ENCODE results near the gene CWC27.

The CWC27 gene

DNA sequence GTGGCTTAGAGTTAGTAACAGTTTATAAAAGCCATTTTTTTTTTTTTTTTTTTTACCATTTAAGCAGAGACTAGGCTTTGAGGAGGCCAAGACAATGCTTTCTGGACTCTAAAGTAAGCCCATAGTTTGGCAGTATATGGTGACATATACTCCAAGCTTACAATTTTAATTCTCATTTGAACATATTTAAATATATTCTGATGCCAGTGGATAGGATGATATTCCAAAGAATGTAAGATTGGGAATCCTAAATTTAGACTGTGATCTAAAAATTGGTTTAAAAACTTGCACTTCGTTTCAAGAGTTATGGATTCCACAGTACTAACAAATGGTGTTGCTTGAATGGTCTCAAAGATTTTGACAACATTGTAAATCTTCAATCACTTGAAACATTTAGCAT lies 112.1 kb downstream of the CWC27 start:
- H3K4me3 ChIP-seq (replicated peaks; ENCODE audit: insufficient read depth, low read length), result no peak overlapping the region
- no peaks in the 10 kb centered on the region for H3K27me3 ChIP-seq (ENCODE audit: insufficient read depth, poor library complexity, severe bottlenecking)
- H3K27ac ChIP-seq (replicated peaks), result no peak overlapping the region
- no peak for DNase-seq (ENCODE audit: low read depth in 1 of 2, low spot score in 1 of 2)
- no peak for TF ChIP-seq POLR2AphosphoS5 (IDR thresholded peaks at IDR 0.05; ENCODE audit: low read depth)
- TF ChIP-seq GABPA (IDR thresholded peaks at IDR 0.05; ENCODE audit: low read depth), result no peak
- no peak for TF ChIP-seq SPI1 (IDR thresholded peaks at IDR 0.05; ENCODE audit: borderline replicate concordance, low read depth)
- TF ChIP-seq, protein P1, sequence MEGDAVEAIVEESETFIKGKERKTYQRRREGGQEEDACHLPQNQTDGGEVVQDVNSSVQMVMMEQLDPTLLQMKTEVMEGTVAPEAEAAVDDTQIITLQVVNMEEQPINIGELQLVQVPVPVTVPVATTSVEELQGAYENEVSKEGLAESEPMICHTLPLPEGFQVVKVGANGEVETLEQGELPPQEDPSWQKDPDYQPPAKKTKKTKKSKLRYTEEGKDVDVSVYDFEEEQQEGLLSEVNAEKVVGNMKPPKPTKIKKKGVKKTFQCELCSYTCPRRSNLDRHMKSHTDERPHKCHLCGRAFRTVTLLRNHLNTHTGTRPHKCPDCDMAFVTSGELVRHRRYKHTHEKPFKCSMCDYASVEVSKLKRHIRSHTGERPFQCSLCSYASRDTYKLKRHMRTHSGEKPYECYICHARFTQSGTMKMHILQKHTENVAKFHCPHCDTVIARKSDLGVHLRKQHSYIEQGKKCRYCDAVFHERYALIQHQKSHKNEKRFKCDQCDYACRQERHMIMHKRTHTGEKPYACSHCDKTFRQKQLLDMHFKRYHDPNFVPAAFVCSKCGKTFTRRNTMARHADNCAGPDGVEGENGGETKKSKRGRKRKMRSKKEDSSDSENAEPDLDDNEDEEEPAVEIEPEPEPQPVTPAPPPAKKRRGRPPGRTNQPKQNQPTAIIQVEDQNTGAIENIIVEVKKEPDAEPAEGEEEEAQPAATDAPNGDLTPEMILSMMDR (IDR thresholded peaks at IDR 0.05; ENCODE audit: insufficient read depth, low read length), result no peak
- TF ChIP-seq, protein P2, sequence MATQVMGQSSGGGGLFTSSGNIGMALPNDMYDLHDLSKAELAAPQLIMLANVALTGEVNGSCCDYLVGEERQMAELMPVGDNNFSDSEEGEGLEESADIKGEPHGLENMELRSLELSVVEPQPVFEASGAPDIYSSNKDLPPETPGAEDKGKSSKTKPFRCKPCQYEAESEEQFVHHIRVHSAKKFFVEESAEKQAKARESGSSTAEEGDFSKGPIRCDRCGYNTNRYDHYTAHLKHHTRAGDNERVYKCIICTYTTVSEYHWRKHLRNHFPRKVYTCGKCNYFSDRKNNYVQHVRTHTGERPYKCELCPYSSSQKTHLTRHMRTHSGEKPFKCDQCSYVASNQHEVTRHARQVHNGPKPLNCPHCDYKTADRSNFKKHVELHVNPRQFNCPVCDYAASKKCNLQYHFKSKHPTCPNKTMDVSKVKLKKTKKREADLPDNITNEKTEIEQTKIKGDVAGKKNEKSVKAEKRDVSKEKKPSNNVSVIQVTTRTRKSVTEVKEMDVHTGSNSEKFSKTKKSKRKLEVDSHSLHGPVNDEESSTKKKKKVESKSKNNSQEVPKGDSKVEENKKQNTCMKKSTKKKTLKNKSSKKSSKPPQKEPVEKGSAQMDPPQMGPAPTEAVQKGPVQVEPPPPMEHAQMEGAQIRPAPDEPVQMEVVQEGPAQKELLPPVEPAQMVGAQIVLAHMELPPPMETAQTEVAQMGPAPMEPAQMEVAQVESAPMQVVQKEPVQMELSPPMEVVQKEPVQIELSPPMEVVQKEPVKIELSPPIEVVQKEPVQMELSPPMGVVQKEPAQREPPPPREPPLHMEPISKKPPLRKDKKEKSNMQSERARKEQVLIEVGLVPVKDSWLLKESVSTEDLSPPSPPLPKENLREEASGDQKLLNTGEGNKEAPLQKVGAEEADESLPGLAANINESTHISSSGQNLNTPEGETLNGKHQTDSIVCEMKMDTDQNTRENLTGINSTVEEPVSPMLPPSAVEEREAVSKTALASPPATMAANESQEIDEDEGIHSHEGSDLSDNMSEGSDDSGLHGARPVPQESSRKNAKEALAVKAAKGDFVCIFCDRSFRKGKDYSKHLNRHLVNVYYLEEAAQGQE (IDR thresholded peaks at IDR 0.05; ENCODE audit: insufficient replicate concordance, low read depth), result no peak

DNA sequence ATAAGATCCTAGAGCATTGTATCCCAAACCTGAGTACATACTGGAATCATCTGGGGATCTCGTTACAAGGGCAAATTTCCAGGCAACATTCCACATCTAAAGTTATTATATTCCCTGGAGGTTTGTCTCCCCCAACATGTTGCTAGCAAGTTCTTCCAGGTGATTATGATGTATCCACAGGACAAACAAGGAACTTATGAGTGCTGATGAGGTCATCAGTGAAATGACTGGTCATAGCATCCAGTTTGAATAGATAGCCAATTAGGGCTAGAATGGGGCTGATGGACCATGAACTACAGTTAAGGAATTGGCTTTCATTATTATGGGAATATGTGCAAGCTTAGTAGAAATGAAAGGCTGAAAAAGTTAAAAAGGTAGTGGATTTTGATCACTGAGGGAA lies 115.2 kb downstream of the CWC27 start:
- no peak for DNase-seq (ENCODE audit: low read depth in 1 of 2, low spot score in 1 of 2)
- TF ChIP-seq, protein P2 (IDR thresholded peaks at IDR 0.05; ENCODE audit: insufficient replicate concordance, low read depth), result no peak
- TF ChIP-seq, protein P1 (IDR thresholded peaks at IDR 0.05; ENCODE audit: insufficient read depth, low read length), result no peak
- TF ChIP-seq GABPA (IDR thresholded peaks at IDR 0.05; ENCODE audit: low read depth), result no peak
- TF ChIP-seq POLR2AphosphoS5 (IDR thresholded peaks at IDR 0.05; ENCODE audit: low read depth), result no peak
- TF ChIP-seq SPI1 (IDR thresholded peaks at IDR 0.05; ENCODE audit: borderline replicate concordance, low read depth), result no peak
- Histone ChIP-seq H3K4me3 (replicated peaks; ENCODE audit: insufficient read depth, low read length) (no peak overlapping the region), H3K27ac (replicated peaks) (no peak overlapping the region), H3K27me3 (ENCODE audit: insufficient read depth, poor library complexity, severe bottlenecking) (no peaks in the 10 kb centered on the region)

DNA sequence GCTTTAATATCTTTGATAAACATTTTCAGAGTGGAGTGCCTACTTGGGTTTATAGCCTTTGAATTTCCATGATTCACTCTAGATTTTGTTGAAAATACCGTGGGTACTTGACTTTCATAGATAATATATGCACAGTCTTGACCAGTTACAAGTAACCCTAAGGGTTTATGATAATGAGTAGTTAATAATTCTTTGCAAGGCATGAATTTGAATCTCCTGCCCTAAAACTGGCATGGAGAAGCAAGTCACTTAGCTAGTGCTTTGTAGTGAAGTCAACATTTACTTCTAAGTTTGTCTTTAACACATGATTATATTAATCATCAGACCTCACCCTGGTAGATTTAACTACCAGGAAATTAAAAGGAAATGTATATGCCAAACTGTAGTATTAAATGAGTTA lies 115.8 kb downstream of the CWC27 start:
- TF ChIP-seq, protein P1 (IDR thresholded peaks at IDR 0.05; ENCODE audit: insufficient read depth, low read length), result no peak
- TF ChIP-seq, protein P2 (IDR thresholded peaks at IDR 0.05; ENCODE audit: insufficient replicate concordance, low read depth), result no peak
- TF ChIP-seq GABPA (IDR thresholded peaks at IDR 0.05; ENCODE audit: low read depth) (no peak), POLR2AphosphoS5 (IDR thresholded peaks at IDR 0.05; ENCODE audit: low read depth) (no peak), SPI1 (IDR thresholded peaks at IDR 0.05; ENCODE audit: borderline replicate concordance, low read depth) (no peak)
- H3K4me3 ChIP-seq (replicated peaks; ENCODE audit: insufficient read depth, low read length), result no peak overlapping the region
- no peak for DNase-seq (ENCODE audit: low read depth in 1 of 2, low spot score in 1 of 2)
- H3K27me3 ChIP-seq (ENCODE audit: insufficient read depth, poor library complexity, severe bottlenecking), result no peaks in the 10 kb centered on the region
- no peak overlapping the region for H3K27ac ChIP-seq (replicated peaks)
